ENCODE data around the gene DNAJC4. TPM values are rescaled to one million over a fixed set of nuclear protein-coding genes. Genes with fewer than 3 reads are reported as not detected.

Gene DNAJC4
- total and polyA plus RNA-seq, 2 experiments from 2014 or later = 12.8 to 58.4 TPM

DNA sequence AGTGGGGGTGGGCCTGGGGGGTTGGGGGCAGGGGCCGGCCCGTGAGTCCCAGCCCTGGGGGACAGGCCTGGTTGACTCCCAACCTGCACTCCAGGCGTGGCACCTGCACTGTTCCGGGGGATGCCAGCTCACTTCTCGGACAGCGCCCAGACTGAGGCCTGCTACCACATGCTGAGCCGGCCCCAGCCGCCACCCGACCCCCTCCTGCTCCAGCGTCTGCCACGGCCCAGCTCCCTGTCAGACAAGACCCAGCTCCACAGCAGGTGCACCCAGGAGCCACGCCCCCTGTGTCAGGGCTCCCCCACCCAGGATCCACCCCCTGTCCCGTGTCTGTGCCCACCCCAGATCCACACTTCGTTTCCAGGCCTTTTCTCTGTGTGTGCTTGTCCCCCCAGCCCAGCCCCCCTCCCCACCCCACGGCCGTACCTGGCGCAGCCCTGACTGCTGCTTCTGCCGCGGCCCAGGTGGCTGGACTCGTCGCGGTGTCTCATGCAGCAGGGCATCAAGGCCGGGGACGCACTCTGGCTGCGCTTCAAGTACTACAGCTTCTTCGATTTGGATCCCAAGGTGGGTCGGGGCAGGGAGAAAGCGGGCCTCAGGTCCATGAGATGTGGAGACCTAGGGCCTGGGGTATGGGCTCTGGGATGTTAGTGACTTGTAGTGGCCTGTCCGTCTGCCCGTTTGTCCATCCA, 19.0 kb upstream of the DNAJC4 start:
- no peak overlapping the region for H3K27ac ChIP-seq

DNA sequence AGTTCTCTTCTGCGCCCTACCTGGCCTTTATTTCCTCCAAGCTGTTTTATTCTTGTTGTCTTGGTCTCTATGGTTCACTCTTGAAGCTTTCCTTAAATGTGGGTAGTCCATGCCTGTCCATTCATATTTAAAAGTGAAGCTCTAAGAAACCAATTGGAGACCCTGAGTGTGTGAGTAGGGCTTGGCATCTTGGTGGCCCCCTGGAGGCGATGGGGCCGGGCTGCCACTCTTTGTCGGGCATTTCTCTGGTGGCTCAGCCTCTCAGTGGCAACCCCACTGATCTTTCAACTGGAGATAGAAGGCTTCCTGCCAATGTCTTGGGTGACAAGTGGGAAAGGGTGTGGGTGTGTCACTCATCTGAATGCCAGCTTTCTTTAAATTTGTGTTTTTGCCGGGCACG, 13.5 kb upstream of the DNAJC4 start:
- WGBS (ENCODE audit: low lambda C conversion rate, missing lambda C conversion rate) = 97% methylated on average over 6 of the region's 6 CpGs
- Histone ChIP-seq H3K9me3 (ENCODE audit: low read depth) (no peaks in the 10 kb centered on the region), H3K36me3 (replicated peaks; ENCODE audit: insufficient read depth, low read depth) (no peaks in the 10 kb centered on the region), H3K4me1 (ENCODE audit: insufficient read depth) (no peaks in the 10 kb centered on the region), H3K4me2 (no peak overlapping the region), H2AFZ (no peak overlapping the region), H4K20me1 (ENCODE audit: insufficient read depth, poor library complexity, severe bottlenecking) (no peaks in the 10 kb centered on the region), H3K79me2 (no peaks in the 10 kb centered on the region), H3K27ac (no peak overlapping the region), H3K27me3 (no peaks in the 10 kb centered on the region), H3K4me3 (no peak overlapping the region), H3K9me2 (replicated peaks; ENCODE audit: insufficient read depth) (no peaks in the 10 kb centered on the region)
- no peak for DNase-seq (ENCODE audit: low spot score)
- TF ChIP-seq EZH2 (IDR thresholded peaks at IDR 0.05; ENCODE audit: borderline replicate concordance) = no peak
- no peak for TF ChIP-seq EZH2phosphoT487 (IDR thresholded peaks at IDR 0.05; ENCODE audit: low read depth, severe bottlenecking, unreplicated experiment)
- TF ChIP-seq, protein P1, sequence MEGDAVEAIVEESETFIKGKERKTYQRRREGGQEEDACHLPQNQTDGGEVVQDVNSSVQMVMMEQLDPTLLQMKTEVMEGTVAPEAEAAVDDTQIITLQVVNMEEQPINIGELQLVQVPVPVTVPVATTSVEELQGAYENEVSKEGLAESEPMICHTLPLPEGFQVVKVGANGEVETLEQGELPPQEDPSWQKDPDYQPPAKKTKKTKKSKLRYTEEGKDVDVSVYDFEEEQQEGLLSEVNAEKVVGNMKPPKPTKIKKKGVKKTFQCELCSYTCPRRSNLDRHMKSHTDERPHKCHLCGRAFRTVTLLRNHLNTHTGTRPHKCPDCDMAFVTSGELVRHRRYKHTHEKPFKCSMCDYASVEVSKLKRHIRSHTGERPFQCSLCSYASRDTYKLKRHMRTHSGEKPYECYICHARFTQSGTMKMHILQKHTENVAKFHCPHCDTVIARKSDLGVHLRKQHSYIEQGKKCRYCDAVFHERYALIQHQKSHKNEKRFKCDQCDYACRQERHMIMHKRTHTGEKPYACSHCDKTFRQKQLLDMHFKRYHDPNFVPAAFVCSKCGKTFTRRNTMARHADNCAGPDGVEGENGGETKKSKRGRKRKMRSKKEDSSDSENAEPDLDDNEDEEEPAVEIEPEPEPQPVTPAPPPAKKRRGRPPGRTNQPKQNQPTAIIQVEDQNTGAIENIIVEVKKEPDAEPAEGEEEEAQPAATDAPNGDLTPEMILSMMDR (IDR thresholded peaks at IDR 0.05; ENCODE audit: poor library complexity) = no peak

More for the DNA sequence above, 19.0 kb upstream of the DNAJC4 start:
- H3K9me3 ChIP-seq (ENCODE audit: low read depth) = no peaks in the 10 kb centered on the region
- H3K4me1 ChIP-seq (ENCODE audit: insufficient read depth) = no peaks in the 10 kb centered on the region
- H4K20me1 ChIP-seq (ENCODE audit: insufficient read depth, poor library complexity, severe bottlenecking) = no peaks in the 10 kb centered on the region
- H3K27me3 ChIP-seq = no peaks in the 10 kb centered on the region
- TF ChIP-seq, protein P1 (IDR thresholded peaks at IDR 0.05; ENCODE audit: poor library complexity) = no peak
- TF ChIP-seq EZH2 (IDR thresholded peaks at IDR 0.05; ENCODE audit: borderline replicate concordance) = no peak
- H3K79me2 ChIP-seq = no peaks in the 10 kb centered on the region
- no peak overlapping the region for H2AFZ ChIP-seq
- H3K4me3 ChIP-seq = no peak overlapping the region
- 94% methylated on average over 16 of the region's 30 CpGs for WGBS (ENCODE audit: low lambda C conversion rate, missing lambda C conversion rate)
- H3K9me2 ChIP-seq (replicated peaks; ENCODE audit: insufficient read depth) = no peaks in the 10 kb centered on the region
- DNase-seq (ENCODE audit: low spot score) = no peak
- H3K4me2 ChIP-seq = no peak overlapping the region
- no peaks in the 10 kb centered on the region for H3K36me3 ChIP-seq (replicated peaks; ENCODE audit: insufficient read depth, low read depth)

DNA sequence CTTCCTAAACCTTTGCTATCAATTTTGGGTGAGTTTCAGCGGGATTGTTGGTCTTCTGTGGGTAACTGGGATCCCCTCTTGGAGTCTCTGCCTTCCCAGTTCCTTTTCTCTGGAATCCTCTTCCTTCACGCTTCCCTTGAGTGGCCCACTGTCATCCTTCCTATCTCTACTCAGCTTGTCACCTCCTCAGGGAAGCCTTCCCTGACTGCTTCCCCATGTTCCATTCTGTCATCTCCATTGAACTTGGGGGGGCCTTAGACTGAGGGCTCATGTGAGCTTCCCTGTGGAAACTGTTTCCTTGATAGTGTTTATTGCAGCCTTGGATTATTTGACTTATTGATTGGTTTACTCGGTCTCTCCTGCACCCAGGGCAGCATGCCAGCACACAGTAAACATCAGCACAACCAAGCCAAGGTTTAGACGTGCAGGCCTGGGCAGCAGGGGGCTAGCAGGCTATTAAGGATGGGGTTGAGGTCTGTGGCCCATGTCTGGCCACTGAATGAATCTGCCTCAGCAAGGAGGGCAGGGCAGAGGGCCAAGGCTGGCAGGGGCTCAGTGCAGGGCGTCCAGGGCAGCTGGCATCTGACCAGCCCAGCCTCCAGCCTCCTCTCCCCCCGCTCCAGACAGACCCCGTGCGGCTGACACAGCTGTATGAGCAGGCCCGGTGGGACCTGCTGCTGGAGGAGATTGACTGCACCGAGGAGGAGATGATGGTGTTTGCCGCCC, 11.6 kb upstream of the DNAJC4 start:
- TF ChIP-seq, protein P1 (IDR thresholded peaks at IDR 0.05; ENCODE audit: poor library complexity) = no peak
- TF ChIP-seq EZH2 (IDR thresholded peaks at IDR 0.05; ENCODE audit: borderline replicate concordance) = no peak
- no peak for TF ChIP-seq EZH2phosphoT487 (IDR thresholded peaks at IDR 0.05; ENCODE audit: low read depth, severe bottlenecking, unreplicated experiment)
- Histone ChIP-seq H3K4me1 (ENCODE audit: insufficient read depth) (no peaks in the 10 kb centered on the region), H3K36me3 (replicated peaks; ENCODE audit: insufficient read depth, low read depth) (no peaks in the 10 kb centered on the region), H3K9me3 (ENCODE audit: low read depth) (no peaks in the 10 kb centered on the region), H3K4me3 (no peak overlapping the region), H3K27me3 (no peaks in the 10 kb centered on the region), H3K79me2 (no peaks in the 10 kb centered on the region), H4K20me1 (ENCODE audit: insufficient read depth, poor library complexity, severe bottlenecking) (no peaks in the 10 kb centered on the region), H3K9me2 (replicated peaks; ENCODE audit: insufficient read depth) (no peaks in the 10 kb centered on the region), H3K4me2 (no peak overlapping the region), H3K27ac (no peak overlapping the region), H2AFZ (no peak overlapping the region)
- DNase-seq (ENCODE audit: low spot score) = peak; percentile 4
- 88% methylated on average over 11 of the region's 11 CpGs for WGBS (ENCODE audit: low lambda C conversion rate, missing lambda C conversion rate)

Measured in hepatocyte (in vitro differentiated cells).